GM10847 (cell line): Measurements from ENCODE around the gene MED13L.

Source experiments
- POLR2A ChIP-seq: IDR thresholded peaks from 2 replicates; pipeline ENCODE4 v1.6.1; 2011; ENCODE audit not compliant: insufficient read length; ENCODE audit errors: extremely low read depth

Gene MED13L

DNA sequence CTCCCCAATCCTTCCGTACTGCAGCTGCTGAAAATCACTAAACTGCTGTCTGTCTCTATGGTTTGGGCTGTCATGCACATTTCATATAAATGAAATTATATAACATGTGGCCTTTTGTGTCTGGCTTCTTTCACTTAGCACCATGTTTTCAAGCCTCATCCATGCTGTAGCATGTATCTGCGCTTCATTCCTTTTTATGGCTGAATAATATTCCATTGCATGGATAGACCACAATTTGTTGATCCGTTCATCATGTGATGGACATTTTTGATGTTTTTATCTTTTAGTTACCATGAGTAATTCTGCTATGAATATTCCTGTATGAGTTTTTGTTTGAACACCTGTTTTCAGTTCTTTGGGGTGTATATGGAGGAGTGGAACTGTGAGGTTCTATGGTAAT is 32.6 kb upstream of the MED13L start:
- TF ChIP-seq POLR2A: no peak

- TF ChIP-seq POLR2A: no peak
Observed at GRCh38 chr12:116309343-116309742, 31.9 kb upstream of the MED13L start.

- no peak for TF ChIP-seq POLR2A
Observed at GRCh38 chr12:116308647-116309046, 31.2 kb upstream of the MED13L start.

GRCh38 chr12:116306968-116307367 is 29.5 kb upstream of the MED13L start:
- no peak for TF ChIP-seq POLR2A

DNA sequence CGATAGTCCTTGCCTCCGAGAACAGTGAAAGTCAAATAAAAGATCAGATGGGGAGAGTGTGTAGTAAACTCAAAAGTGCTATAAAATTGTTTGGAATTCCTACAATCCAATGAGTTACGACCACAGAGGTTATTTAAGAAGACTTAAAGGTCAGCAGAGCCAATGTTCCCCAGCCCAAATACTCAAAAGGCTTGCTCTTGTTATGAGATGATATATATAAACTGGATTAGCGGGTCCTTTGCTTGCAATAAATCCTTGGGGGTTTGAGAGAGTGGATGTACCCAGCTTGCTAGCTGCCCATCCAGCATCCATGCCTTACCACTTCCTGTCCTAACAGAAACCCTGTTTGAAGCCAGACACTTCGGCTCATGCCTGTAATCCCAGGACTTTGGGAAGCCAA is 29.0 kb upstream of the MED13L start:
- TF ChIP-seq POLR2A: no peak

DNA sequence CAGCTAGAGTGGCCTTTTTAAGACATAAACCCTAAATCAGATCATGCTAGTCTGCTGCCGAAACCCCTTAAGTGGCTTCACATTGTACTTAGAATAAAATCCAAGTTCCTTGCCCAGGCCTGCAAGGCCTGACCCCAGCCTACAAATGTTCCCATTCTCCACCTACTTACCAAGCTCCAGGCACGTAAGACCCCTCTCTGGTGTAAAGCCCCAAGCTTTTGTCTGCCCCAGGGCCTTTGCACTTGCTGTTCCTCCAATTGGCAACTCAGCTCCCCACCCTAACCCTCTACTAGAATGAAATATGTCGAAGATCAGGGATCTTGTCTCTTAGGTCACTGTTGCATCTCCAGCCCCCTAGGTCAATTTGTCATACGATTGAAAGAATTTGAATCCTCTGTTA is 27.1 kb upstream of the MED13L start:
- no peak for TF ChIP-seq POLR2A

- no peak for TF ChIP-seq POLR2A
Observed at GRCh38 chr12:116303929-116304328, 26.4 kb upstream of the MED13L start.

DNA sequence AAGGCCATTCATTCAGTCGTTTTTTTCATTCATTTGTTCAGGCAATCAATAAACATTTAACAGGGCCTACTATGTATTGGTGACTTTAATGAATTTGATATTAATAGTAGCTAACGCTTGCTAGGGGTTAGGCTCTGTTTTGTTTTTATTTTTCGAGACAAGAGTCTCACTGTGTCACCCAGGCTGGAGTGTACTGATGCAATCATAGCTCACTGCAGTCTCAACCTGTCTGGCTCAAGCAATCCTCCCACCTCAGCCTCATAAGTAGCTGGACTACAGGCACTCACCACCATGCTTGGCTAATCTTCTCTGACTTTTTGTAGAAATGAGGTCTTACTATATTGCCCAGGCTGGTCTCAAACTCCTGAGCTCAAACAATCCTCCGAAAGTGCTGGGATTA is 25.6 kb upstream of the MED13L start:
- TF ChIP-seq POLR2A: no peak

DNA sequence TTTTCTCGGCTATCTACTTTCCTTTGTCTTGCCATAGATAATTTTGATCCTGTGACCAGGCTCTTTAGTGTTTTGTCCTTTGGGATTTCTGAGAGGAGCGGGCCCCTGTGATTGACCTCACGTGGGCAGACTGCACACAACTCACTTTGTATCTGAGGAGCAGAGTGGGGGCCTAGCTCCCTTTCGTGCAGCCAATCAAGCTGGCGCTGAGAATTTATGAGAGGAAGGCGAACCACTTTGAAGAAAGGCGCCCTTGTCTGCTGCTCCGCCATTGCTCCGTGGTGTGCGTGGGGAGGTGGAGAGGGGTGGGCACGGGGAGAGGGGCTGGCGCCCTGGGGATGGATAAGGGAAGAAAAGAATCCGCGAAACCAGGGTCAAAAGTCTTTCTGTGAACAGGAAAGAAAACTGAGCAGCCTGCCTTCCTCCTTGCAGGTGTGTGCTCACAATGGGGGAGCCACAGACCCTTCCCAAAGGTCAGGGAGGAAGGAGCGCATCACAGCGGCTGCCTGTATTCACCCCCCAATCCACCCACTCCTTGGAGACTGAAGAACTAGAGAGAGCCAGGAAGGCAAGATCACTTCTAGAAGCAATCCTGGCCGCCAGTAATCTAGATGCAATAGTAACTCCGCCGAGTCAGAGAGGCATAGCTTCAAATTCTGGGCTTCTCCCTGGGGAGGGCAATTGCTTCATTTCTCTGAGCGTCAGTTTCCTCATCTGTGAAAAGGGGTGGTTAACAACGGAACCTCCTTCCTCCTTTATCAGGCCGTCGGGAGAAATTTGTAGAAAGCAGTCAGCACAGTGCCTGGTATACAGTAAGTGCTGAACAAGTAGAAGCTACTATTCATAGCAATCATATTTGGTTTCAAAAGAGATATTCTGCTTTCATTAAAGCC is 24.9 kb upstream of the MED13L start:
- TF ChIP-seq POLR2A: no peak

- TF ChIP-seq POLR2A: no peak
Observed at GRCh38 chr12:116301621-116302020, 24.1 kb upstream of the MED13L start.

- TF ChIP-seq POLR2A: no peak
Observed at GRCh38 chr12:116299665-116300328, 22.3 kb upstream of the MED13L start.

GRCh38 chr12:116299064-116299463 is 21.6 kb upstream of the MED13L start:
- no peak for TF ChIP-seq POLR2A

GRCh38 chr12:116298578-116298977 is 21.1 kb upstream of the MED13L start:
- TF ChIP-seq POLR2A: no peak

GRCh38 chr12:116297224-116297834 is 19.8 kb upstream of the MED13L start:
- TF ChIP-seq POLR2A: no peak

- no peak for TF ChIP-seq POLR2A
Observed at GRCh38 chr12:116295327-116296263, 18.1 kb upstream of the MED13L start.

- TF ChIP-seq POLR2A: no peak
Observed at GRCh38 chr12:116294454-116295165, 17.1 kb upstream of the MED13L start.
